Astrocyte of the cerebellum (primary cell): ENCODE results near the gene FAM169A.

ENCODE experiments used
- DNase-seq: peaks from one replicate; pipeline ENCODE4 v3.0.0-alpha.2; 2011; ENCODE audit warnings: low read depth
- H3K4me3 ChIP-seq: 2 replicates; pipeline ENCODE4 v1.5.1; 2011; ENCODE audit warnings: mild to moderate bottlenecking, low read depth, low read length, moderate library complexity
- in situ Hi-C: cut with HindIII; loops from 2 replicates; pipeline ENCODE4 v1.10.0; 2017; ENCODE audit warnings: low sequenced_read_pairs
- TF ChIP-seq, protein P1 (sequence below): IDR thresholded peaks from 2 replicates; pipeline ENCODE4 v1.5.1; 2012; ENCODE audit warnings: low read length, low read depth, moderate library complexity, mild to moderate bottlenecking; ENCODE audit errors: missing control alignments

Gene FAM169A

DNA sequence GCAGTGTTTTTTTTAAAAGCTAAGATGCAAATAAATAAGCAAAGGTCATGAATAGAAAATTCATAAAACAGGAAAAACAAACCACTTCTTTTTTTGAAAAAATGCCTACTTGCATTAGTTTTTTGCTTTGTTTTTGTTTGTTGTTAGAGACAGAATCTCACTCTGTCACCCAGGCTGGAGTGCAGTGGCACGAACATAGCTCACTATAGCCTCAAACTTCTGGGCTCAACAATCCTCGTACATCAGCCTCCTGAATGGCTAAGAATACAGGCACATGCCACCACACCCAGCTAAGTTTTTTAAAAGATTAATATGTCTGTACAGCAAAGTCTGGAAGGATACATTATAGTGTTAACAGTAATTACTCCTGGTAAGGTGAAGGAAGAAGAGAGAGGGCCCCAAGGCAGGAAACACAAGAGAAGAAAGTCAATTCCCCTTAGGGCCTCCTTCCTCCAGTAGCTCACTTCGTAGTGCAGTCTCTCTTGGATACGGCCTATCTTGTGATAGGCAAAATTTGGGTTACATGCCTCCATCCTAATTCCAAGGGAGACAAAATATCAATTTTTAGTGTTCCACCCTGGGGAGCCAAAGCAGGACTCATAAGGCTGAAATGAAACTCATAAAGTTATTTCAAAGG, 15.3 kb downstream of the FAM169A start:
- in situ Hi-C loops, result no loop called here
- no peak for DNase-seq
- H3K4me3 ChIP-seq, result no peak overlapping the region
- TF ChIP-seq, protein P1, sequence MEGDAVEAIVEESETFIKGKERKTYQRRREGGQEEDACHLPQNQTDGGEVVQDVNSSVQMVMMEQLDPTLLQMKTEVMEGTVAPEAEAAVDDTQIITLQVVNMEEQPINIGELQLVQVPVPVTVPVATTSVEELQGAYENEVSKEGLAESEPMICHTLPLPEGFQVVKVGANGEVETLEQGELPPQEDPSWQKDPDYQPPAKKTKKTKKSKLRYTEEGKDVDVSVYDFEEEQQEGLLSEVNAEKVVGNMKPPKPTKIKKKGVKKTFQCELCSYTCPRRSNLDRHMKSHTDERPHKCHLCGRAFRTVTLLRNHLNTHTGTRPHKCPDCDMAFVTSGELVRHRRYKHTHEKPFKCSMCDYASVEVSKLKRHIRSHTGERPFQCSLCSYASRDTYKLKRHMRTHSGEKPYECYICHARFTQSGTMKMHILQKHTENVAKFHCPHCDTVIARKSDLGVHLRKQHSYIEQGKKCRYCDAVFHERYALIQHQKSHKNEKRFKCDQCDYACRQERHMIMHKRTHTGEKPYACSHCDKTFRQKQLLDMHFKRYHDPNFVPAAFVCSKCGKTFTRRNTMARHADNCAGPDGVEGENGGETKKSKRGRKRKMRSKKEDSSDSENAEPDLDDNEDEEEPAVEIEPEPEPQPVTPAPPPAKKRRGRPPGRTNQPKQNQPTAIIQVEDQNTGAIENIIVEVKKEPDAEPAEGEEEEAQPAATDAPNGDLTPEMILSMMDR, result no peak

DNA sequence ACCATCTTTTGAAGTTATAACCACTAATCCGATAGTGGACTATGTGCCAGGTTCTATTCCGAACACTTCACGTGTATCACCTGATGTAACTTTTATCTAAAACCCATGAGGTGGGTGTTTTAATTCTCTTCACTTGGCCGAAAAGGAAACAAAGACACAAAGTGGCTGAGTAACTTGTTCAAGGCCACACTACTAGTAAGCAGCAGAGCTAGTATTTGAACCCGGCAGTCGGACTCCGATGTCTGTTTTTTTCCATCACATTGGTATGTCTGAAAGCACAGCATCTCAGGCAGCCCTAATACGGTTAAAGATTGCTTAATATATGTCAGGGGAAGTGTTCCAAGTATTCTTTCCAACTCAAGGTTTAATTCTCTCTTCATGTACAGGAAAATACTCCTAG, 16.2 kb downstream of the FAM169A start:
- DNase-seq, result no peak
- in situ Hi-C loops, result no loop called here

DNA sequence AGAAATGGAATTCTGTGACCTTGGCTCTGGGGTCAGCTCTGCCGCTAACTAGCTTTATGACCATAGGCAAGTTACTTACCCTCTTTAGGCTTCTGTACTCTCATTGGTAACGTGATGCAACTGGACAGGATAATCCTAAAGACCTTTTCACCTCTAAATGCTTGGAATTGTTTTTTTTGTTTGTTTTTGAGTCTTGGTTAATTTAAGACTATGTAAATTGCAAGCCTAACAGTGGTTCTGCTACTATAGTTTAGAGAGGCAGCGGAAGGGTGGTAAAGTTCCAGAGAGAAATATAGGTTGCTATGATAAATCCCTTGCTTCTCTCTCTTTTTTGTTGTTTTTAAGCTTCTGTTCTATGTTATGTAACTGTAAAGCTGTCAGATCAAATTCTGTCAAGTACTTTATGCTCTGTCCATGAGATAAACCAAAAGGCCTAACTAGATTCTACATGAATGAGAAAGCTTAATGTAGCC, 17.6 kb downstream of the FAM169A start:
- in situ Hi-C loops, result no loop called here
- TF ChIP-seq, protein P1, result no peak
- DNase-seq, result no peak
- H3K4me3 ChIP-seq, result no peak overlapping the region

More for the DNA sequence above, 16.2 kb downstream of the FAM169A start:
- TF ChIP-seq, protein P1, result no peak
- no peak overlapping the region for H3K4me3 ChIP-seq

DNA sequence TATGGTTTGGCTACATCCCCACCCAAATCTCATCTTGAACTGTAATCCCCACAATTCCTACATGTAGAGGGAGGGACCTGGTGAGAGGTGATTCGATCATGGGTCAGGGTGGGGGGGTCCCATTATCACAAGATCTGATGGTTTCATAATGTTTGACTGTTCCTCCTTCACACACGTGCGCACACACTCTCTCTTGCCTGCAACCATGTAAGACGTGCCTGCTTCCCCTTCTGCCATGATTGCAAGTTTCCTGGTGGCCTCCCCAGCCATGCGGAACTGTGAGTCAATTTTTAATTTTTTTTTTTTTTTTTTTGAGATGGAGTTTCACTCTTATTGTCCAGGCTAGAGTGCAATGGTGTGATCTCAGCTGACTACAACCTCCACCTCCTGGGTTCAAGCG, 27.0 kb downstream of the FAM169A start:
- in situ Hi-C loops, result no loop called here
- TF ChIP-seq, protein P1, result no peak
- H3K4me3 ChIP-seq, result no peak overlapping the region
- DNase-seq, result no peak

DNA sequence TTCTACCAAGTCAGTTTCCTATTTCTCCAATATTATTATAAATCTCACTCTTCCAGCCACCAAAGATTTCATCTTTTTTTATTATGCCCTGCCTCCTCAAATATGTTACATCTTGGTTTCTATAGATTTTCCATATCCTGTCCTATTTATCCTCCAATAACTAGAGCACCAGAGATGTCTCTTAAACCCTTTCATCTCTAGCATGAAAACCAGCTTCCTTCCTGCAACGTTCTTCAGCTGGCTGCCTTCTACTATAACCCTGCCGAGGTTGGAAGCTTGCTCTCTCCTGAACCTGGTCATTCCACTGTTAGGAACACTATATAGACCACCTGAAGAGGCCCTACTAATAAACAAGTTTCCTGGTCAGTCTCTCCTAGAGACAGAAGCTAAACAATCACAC, 27.9 kb downstream of the FAM169A start:
- no peak for DNase-seq
- H3K4me3 ChIP-seq, result no peak overlapping the region
- TF ChIP-seq, protein P1, result no peak
- in situ Hi-C loops, result no loop called here

DNA sequence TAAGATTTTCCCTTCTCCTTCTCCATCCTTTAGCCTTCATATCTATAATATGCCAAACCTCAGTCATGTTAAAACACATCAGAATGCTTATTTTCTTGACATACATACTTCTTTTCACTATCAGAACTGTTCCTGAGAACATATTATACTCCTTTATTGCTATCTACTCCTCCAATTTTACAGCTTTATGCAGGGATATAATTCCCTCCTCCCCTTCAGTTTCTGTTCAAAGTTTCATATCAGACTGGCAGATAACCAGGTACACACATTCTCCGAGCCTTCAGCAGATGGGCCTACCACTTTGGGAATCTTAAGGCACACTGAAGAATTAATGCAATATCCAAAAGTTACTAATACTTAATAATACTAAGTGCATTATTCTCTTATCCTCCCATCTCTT, 29.1 kb downstream of the FAM169A start:
- in situ Hi-C loops, result no loop called here
- no peak for DNase-seq

More for the DNA sequence above, 29.1 kb downstream of the FAM169A start:
- TF ChIP-seq, protein P1, result no peak
- no peak overlapping the region for H3K4me3 ChIP-seq
